Stimulated activated CD8-positive, alpha-beta memory T cell treated with anti-CD3 and anti-CD28 coated beads, Interleukin-2, amount 100 ng/mL, for 48 hours (primary cell): ENCODE results near the gene UBE4A.

Source experiments
- DNase-seq, 2 donors: peaks; one replicate each; pipeline ENCODE4 v3.0.0-alpha.2; 2020; ENCODE audit warnings: low read depth in 2 of 2

UBE4A gene

DNA sequence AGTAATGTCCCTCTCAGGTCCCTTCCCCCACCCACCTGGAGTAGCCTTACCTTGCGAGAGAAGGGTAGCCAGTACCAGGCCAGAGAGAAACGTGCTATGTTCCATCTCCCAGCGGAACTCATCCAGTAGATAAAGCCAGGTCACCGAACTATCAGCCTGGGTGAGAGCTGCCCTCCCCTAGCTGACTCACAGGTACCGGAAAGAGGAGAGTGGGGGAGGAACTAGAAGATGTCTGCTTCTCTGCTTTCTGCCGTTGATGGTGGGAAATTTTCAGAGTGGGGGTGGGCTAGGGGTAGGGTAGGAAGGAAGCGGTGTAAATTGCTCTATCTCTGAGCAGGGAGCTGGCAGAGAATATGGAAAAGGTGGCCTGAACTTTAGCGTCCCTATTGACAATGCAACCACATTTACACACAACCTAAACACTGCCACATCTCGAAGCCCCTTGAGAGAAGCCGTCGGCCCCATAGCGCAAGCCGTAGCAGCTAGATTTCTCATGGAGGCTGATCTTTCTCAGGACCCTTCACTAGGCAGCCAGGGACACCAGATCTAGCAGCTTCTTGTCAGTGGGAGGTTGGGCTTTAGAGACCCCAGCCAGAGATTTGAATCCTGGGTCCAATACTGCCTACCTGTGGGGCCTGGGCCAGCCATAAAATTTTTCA, 16.8 kb upstream of the UBE4A start, which contains the start of gene CD3D:
CD3D (minus strand) TSS at position 203 of the 659 bp plus-strand sequence; CDS start at position 105, 98 bp downstream.
- DNase-seq: peak; percentile 21 to 50

DNA sequence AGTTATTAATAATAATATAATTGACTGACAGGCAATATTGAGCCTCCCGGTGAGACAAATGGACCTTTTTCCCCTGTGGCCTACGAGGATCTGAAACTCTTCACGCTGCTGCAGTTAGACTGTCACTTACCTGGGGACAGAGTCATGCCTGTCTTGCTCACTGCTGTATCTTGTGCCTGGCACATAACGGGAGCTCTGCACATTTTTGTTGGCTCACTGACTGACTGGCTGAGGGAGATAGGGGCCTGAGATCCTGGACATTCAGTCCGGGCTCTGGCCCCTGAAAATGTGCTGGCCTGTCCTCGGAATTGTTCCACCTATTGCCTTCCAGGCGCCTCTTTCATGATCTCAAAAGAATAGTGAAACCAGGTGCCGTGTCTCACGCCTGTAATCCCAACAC, 16.2 kb upstream of the UBE4A start:
- no peak for DNase-seq

DNA sequence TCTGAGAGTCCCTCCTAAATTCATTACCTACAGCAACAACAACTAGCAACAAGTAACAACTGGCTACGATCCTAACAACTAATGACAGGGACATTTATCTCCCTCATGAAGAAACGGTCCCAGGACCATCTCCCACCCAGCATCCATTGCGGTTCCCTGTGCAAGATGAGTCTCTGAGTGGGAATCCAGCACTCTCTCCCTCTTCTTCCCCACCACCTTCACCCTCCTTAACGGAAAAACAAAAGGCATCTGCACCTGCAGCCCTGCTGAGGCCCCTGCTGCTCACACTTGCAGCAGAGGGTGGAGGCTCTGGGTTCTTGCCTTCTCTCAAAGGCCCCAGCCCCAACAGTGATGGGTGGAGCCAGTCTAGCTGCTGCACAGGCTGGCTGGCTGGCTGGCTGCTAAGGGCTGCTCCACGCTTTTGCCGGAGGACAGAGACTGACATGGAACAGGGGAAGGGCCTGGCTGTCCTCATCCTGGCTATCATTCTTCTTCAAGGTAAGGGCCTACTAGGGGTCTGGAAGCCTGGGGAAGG, 15.4 kb upstream of the UBE4A start, which contains the start of gene CD3G:
CD3G (plus strand) TSS at position 364 of the 535 bp plus-strand sequence; CDS start at position 444, 80 bp downstream.
- DNase-seq: peak; percentile 55 to 58

DNA sequence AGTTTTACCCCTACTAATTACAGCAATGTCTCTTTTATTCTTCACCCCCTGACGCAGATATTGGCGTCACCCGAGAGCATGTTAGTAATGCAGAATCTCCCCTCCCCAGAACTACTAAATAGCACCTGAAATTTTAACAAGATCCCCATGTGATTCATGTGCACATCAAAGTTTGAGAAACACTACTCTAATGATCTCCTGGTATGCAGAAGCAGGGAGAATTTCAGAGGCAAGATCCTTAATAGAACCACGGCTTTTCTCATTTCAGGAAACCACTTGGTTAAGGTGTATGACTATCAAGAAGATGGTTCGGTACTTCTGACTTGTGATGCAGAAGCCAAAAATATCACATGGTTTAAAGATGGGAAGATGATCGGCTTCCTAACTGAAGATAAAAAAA, 9.9 kb upstream of the UBE4A start:
- no peak for DNase-seq

DNA sequence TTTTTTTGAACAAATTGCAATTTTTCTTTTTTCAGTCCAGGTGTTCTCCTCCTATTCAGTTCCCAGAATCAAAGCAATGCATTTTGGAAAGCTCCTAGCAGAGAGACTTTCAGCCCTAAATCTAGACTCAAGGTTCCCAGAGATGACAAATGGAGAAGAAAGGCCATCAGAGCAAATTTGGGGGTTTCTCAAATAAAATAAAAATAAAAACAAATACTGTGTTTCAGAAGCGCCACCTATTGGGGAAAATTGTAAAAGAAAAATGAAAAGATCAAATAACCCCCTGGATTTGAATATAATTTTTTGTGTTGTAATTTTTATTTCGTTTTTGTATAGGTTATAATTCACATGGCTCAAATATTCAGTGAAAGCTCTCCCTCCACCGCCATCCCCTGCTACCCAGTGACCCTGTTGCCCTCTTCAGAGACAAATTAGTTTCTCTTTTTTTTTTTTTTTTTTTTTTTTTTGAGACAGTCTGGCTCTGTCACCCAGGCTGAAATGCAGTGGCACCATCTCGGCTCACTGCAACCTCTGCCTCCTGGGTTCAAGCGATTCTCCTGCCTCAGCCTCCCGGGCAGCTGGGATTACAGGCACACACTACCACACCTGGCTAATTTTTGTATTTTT, 6.2 kb upstream of the UBE4A start:
- no peak for DNase-seq

DNA sequence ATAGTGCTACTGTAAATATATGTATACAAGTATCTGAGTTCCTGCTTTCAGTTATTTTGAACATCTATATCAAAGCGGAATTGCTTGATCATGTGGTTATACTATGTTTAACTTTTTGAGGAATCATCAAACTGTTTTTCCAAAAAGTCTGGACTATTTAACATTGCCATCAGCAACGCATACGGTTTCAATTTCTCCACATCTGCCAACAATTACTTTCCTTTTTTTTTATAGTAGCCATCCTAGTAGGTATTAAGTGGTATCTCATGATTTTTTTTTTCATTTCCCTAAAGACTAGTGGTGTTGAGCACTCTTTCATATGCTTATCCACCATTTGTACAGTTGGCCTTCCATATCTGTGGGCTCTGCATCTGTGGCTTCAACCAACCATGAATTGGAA, 1.3 kb upstream of the UBE4A start:
- no peak for DNase-seq

DNA sequence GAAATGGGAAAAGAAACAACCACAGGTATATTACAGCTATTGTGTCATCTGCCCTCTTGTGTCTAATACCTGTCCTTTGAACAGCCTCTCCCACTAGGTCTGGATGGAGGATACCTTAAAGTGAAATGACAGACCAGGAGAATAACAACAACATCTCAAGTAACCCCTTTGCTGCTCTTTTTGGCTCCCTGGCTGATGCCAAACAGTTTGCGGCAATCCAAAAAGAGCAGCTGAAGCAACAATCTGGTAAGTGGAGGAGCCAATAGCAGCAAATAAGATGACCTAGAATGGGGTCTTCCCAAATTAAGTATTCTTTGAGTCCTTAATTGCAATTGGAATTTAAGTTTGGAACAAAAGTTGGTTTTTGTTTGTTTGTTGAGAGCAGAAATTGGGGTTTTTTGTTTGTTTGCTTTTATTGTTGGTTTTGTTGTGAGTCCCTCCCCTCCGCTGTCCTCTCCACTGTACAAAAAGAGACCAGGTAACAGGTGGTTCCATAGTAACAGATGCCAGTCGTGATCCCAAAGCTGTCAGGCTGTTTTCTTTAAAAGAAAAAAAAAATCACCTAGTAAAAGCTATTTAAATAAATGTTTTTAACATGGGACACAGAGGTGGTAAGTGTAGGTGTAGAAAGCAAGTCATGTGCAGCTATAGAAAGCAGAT, 5.7 kb downstream of the UBE4A start:
- no peak for DNase-seq

DNA sequence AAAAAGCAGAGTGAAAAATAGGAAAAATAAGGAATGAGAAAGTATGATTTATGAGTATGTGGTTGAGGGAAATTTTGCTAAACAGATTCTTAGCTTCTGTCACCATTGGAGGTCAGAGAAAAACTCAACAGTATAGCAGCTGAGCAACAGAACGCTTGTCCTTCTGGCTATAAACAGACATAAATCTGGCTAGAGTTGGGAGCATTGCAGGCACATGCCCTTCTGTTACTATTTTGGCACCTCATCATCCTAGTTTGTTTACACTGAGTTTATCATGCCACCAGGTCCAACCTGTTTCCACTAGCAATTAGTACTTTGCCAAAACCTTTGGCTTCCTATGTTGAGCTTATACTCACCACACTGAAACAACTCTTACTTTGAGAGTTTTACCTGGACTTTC, 6.9 kb downstream of the UBE4A start:
- no peak for DNase-seq

DNA sequence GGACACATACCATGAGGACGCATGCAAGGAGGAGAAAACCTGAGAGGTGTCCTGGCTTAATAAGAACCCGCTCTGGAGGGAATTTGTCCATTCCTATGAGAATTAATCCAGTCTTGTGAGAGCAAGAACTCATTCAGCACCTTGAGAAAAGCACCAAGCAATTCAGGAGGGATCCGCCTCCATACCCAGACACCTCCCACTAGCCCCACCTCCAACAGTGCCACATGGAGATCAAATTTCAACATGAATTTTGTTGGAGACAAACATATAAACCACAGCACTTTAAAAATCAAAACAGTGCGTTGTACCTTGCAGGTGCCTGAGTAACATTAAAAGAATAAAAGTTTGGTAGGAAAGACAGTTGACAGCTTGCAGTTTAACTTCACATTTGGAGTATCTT, 11.4 kb downstream of the UBE4A start:
- no peak for DNase-seq

DNA sequence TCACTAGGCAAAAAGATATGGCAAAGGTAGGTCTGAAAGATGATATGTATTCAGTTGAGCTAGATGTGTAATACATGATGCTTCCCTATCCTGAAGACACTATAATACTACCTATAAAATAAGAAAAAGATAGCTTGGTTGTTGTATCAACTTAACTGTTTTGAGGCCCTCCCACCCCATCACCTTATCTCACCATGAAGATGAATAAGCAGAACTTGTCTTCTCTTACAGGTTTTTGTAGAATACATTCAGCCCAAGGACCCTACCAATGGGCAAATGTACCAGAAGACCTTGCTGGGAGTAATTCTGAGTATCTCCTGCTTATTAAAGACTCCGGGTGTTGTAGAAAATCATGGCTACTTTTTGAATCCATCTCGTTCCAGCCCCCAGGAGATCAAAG, 13.9 kb downstream of the UBE4A start:
- DNase-seq: no peak

DNA sequence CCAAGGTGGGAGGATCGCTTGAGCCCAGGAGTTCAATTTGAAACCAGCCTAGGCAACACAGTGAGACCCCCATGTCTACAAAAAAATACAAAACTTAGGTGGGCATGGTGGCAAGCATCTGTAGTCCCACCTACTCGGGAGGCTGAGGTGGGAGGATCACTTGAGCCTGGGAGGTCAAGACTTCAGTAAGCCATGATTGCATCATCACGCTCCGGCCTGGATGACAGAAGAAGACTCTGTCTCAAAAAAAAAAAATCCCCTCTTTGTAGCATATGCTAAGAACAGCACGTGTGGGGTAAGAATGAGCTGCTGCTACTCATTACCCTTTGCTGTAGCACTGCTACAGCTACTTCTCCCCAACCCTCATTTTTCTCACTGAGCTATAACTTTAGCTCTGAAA, 14.5 kb downstream of the UBE4A start:
- no peak for DNase-seq

DNA sequence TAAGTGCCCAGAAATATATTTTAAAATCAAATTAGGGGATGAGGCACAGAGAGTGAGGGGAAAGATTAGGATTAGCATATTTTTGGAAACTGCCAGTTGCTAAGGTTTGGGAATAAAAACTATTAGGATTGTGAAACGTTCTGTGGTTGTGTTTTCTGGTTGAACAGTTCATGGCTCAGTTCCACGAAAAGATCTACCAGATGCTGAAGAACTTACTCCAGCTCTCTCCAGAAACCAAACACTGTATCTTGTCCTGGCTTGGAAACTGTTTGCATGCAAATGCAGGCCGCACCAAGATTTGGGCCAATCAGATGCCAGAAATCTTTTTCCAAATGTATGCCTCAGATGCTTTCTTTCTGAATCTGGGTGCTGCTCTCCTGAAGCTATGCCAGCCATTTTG, 15.3 kb downstream of the UBE4A start:
- no peak for DNase-seq

DNA sequence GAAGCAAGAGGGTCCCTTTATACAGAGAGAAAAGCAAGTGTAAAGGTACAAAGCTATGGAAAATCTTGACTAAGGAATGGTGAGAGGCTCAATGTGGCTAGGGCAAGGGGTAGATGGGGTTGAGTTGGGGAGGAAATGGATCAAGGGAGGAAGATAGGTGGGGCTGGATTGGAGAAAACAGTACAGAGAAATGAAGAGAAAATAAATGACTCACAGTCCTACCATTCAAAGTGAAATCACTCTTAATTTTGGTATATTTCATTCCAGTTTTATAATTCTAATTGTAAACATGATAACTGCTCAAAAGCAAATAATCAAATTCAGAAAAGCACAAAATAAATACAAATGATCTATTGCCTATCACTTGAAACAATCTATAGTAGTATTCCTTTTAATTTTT, 16.6 kb downstream of the UBE4A start:
- no peak for DNase-seq

DNA sequence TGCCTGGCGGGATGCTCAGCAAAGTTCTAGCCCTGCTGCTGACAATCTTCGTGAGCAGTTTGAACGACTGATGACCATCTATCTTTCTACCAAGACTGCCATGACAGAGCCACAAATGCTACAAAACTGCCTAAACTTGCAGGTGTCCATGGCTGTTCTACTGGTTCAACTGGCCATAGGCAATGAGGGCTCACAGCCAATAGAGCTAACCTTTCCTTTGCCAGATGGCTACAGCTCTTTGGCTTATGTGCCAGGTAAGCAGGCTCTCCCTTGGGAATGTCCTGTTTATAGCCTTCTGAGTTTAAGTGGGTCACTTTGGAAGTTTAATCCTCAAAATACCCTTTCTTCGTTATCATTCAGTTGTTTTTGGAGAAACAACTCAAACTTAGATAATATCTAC, 20.1 kb downstream of the UBE4A start:
- no peak for DNase-seq

DNA sequence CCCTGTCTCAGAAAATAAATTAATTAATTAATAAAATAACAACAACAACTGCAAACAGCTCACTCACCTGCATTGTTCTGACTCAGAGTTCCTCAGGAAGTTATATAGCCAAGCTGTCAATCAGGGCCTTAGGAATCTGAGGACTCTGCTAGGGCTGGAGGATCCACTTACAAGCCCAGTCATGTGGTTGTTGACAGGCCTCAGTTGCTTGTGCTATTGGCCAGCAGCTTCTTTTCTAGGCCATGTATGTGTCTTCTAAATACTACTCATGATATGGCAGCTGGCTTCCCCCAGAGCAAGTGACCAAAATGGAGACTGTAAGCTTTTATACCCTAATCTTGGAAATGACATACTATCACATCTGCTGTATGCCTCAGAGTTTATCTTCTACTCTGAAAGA, 21.2 kb downstream of the UBE4A start:
- no peak for DNase-seq

DNA sequence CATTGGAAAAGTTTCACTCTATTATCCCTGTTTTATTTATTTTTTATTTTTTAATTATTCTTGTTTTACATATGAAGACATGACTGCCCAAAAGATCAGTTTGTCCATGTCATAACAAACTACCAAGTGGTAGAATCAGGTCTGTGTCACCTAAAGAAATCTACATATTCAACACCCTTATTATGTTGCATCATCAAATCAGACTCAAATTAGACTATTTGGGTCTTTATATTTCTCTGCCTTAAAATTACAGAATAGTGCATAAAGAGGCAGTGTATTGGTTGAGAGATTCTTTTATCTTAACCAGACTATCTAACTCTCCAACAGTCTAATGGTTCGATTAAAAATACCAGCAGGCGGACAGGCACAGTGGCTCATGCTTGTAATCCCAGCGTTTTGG, 23.6 kb downstream of the UBE4A start:
- no peak for DNase-seq

DNA sequence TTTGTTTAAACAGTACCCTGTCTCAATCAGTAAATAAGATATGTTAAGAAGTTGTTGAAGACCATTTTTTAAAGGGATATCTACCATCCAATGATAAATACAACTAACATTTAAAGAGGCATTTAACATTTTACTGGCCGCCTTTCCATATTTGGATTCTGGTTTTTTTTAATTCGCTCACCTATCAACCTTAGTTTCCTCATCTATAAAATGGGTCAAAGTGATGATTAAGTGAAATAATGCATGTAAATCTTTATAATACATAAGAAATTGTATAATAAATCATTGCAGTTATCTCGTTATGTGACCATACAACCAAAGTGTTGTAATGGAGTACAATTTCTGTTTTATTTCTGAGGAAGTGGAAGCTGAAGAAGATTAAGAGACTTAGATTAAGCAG, 24.3 kb downstream of the UBE4A start:
- DNase-seq: no peak

DNA sequence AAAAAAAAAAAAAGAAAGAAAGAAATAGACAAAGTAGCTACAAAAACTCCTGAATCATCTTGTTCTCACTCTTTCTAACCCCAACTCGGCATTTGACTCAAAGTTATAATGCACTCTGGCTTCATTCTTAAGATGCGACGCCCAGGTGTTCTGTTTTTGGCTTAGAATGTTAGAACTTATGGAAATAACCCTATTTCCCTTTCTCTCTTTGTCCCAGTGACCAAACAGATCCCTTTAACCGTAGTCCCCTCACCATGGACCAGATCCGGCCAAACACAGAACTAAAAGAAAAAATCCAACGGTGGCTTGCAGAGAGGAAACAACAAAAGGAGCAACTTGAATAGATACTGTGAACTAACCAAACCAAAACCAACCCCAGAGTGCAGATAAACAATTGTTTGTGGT, 36.7 kb downstream of the UBE4A start:
- no peak for DNase-seq

DNA sequence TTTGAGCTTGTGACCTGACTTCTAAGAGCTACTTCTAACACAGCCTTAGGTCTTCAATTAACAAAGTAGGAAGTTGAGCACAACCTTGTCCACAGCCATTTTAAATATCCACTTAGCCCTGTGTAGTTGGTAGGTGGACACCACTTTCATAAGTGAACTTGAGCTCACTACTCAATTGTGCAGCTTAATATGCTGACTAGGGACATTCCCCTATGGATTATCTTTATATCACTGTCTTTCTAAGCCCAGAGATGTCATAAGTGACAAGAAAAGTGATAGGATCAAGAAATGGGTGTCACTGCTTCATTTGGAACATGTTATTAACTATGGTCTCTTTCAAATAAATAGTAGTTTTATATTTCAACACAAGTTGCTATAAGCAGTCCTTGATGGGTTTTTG, 38.0 kb downstream of the UBE4A start:
- no peak for DNase-seq

DNA sequence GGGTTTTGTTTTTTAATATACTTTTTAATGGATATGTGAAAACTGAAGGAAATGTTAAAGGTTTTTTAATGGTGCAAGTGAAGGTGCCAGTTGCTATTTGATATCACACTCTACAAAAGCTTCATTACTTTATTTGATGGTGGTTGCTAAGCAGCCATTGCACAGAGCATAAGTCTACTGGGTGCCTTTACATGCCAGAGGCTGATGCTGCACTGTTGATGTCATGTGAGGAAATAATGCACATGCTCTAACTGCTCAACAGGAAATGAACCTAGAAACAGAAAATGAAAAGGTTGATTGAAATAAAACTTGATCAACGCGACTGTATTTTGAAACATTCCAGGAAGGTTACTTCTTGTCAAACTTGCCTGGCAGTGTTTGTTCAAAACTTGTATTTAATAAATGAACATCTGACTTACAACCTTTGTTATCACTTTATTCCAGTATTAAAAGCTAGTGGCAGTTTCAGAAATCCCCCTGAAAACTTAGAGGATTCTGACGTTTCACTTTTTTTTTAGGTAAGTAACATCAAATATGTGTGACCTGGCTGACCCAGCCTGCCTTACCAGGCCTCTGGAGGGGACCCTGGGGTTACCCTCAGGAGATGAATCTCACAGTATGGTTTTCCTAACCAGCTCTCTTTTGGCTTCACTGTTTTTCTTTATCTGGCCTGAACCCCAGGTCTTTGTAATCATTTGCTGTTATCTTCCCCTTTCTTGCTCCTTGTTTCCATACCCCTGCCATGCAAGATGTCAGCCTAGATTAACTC, 39.6 kb downstream of the UBE4A start:
- no peak for DNase-seq

DNA sequence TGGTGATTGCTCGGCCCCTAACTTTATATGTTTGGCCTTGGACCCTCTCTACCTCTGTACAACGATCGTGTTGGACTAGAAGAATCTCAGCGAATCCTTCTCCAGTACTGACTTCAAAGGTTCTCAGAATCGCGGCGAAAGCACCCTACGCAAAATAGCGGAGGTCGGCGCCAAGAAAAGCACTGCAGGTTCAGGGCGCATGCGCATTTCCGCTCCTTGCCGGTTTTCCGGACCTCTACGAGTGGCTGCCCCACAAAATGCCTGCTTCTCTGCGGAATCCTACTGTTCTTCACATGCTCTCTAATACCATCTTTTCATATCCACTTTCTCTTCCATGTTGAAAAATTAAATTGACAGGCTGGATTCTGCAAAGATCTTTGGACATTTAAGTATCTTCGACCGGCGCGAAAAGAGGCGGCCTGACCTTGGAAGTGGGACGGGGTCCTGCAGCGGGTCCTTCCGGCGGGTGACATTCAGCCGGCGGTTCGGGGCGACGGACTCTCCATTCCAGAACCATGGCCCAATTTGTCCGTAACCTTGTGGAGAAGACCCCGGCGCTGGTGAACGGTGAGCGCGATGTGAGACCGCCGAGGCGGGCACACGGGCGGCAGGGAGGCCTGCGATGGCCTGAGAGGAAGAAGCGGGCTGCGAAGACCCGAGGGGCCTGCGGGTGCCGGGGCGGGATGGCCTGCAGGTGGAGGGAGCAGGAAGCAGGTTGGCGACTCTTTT, 41.9 kb downstream of the UBE4A start, which contains the start of gene ATP5MG:
ATP5MG (plus strand) TSS at position 456 of the 729 bp plus-strand sequence; CDS start at position 516, 60 bp downstream.
- peak; percentile 83 to 86 for DNase-seq
